Epithelial cell of esophagus (primary cell): Measurements from ENCODE around the gene LCA5L.

Experiments
- DNase-seq: peaks from one replicate; pipeline ENCODE4 v3.0.0; 2010; ENCODE audit warnings: low read depth
- H3K4me3 ChIP-seq: 2 replicates; pipeline ENCODE4 v1.5.1; 2011; ENCODE audit warnings: mild to moderate bottlenecking, low read length, control low read depth
- TF ChIP-seq, protein P1 (sequence below): IDR thresholded peaks from 2 replicates; pipeline ENCODE4 v1.5.1; 2011; ENCODE audit warnings: low read depth, mild to moderate bottlenecking, low read length, control low read depth, inconsistent platforms; ENCODE audit not compliant: insufficient read depth; ENCODE audit errors: missing control alignments

The LCA5L gene

DNA sequence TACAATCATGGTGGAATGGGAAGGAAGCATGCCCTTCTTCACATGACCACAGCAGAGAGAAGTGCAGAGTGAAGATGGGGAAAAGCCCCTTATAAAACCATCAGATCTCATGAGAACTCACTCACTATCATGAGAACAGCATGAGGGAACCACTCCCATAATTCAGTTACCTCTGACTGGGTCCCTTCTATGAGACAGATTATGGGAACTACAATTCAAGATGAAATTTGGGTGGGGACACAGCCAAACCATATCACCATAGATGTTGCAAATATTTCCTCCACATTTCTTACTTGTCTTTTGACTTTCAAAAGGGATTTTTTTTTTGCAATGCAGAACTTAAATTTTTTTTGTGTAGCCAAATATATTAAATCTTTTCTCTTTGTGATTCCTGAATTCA lies 21.0 kb upstream of the LCA5L start:
- no peak overlapping the region for H3K4me3 ChIP-seq
- TF ChIP-seq, protein P1, sequence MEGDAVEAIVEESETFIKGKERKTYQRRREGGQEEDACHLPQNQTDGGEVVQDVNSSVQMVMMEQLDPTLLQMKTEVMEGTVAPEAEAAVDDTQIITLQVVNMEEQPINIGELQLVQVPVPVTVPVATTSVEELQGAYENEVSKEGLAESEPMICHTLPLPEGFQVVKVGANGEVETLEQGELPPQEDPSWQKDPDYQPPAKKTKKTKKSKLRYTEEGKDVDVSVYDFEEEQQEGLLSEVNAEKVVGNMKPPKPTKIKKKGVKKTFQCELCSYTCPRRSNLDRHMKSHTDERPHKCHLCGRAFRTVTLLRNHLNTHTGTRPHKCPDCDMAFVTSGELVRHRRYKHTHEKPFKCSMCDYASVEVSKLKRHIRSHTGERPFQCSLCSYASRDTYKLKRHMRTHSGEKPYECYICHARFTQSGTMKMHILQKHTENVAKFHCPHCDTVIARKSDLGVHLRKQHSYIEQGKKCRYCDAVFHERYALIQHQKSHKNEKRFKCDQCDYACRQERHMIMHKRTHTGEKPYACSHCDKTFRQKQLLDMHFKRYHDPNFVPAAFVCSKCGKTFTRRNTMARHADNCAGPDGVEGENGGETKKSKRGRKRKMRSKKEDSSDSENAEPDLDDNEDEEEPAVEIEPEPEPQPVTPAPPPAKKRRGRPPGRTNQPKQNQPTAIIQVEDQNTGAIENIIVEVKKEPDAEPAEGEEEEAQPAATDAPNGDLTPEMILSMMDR, result no peak
- no peak for DNase-seq

DNA sequence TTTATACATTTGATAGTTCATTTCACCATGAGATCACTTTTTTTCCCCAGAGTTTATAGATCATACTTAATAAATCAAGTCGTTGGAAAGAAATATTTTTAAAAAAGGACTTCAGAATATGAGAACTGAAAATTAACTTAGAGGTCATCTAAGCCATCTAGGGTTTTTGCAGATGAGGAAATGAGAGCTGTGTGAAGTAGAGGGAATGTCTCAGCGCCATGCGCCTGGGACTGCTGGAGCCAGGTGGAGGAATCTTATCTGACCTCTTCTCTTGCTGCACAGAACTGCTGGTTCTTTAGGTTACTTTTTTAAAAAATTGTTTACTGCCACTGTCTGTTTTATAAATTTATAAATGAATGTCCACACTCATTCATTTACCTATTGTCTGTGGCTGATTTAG lies 17.7 kb upstream of the LCA5L start:
- no peak overlapping the region for H3K4me3 ChIP-seq
- TF ChIP-seq, protein P1, result no peak
- no peak for DNase-seq

DNA sequence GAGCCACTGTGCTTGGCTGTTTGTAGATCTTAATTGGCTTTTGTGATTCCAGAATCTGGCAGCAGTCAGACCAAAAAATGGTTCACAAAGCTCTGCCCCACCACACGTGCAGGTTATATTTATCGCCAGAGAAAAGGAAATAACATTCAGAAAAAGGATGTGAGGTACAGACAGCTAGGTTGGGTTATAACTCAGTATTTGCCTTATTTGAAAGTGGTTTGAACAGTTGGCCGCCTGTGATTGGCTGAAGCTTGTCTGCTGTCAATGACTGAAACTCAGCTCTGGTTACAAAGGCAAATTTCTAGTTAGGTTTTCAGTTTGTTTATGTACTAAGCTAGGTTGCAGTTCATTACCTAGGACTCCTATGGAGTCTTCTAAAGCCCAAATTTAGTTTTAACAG lies 15.8 kb upstream of the LCA5L start:
- TF ChIP-seq, protein P1, result no peak
- H3K4me3 ChIP-seq, result no peak overlapping the region
- DNase-seq, result no peak

DNA sequence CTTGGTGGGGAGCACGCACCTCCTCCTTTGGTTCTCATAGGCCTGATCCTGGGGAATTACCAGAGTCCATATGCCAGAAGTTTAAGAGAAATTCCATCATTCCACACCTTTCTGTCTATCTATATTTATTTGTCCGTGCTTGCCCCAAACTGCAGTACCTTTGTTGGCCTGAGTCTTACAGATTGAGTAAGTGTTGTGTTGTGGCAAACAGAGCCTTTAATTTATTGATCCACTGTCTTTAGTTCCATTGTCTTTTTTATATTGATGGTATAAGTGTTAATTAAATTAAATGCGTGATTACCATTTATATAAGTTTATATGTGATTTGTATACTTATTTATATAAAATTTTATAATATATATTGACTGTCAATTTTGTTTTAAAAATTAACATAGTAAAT lies 11.1 kb upstream of the LCA5L start:
- TF ChIP-seq, protein P1, result peak; percentile 52
- DNase-seq, result peak; percentile 24
- no peak overlapping the region for H3K4me3 ChIP-seq

DNA sequence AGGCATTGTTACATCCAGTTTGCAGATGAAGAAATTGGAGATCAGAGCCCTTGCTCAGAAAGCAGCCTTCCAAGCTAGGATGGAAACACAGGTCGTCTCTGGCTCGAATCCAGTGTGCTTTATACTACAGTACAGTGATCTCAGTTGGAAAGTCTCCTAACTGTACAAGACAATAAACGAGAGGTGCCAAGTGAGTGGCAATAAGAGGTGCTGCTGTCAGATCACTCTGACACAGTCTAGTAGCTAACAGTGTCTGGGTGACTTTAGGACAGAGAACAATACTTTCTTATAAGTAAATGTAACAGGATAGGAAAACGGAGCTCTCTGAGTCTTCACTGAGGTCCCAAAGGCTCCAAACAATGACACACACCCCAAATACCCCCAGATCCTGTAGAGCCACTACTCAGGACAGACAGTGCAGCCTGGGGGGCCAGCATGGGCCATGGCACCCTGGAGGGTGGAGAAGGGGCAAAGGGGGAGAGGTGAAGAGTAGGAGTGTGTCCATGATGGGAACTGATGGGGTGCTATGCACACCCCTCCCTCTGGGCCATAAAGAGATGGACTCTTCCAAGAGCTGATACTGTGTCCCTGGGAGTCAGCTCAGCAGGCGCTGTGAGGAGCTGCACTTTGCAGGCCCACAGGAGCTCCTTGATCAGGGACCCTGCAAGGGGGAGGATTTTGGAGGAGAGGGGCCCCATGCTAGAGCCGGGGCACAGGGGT lies 9.5 kb upstream of the LCA5L start:
- no peak overlapping the region for H3K4me3 ChIP-seq
- DNase-seq, result no peak
- TF ChIP-seq, protein P1, result no peak

DNA sequence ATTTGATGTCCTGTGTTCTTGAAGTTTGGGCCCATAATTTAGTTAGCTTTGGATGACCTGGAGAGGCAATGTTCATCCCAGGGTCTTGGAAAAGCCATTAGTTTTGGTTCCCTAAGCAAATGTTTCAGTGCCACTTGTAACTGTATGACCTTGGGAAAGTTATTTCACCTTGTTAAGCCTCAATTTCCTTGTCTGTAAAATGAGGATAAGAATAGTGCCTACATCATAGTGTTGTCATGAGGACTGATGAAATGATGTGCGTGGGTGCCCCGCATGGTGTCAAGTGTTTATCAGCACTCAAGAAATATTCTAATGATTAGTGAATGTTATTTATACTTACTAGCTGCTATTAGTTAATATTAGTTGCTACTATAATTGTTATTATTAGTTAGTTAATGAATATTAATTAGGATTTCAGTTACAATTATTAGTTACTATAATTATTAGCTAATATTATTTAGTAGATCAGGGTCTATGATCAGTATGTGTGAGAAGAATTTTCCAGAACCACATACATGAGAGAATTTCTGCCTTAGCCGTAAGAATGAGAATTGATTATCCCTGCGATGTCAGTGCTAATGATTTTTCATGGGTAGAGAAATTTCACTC lies 8.1 kb upstream of the LCA5L start:
- no peak overlapping the region for H3K4me3 ChIP-seq
- TF ChIP-seq, protein P1, result no peak
- DNase-seq, result no peak

DNA sequence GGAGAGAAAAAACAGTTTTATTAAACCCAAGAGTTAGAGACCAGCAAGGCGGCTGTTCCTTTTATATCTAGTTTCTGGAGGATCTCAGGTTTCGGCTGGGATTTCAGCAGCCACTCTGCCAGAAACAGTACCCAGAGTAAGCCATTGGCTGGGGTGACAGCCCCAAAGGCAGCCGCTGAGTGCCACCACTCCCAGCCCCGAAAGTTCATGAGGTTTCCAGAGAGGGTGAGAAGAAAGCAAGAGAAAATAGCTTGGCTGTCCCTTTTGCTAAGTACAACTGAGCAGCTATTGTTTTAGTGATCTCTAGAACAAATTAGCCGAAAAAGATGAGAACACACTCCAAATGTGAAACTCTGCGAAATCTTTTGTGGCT lies 7.4 kb upstream of the LCA5L start:
- TF ChIP-seq, protein P1, result no peak
- no peak for DNase-seq
- no peak overlapping the region for H3K4me3 ChIP-seq
